ENCODE measurements around the gene EEIG2.
"Not testable (repeated sequence)": the region's sequence is repeated elsewhere in the genome, so short reads cannot be mapped to it uniquely, and the experiment has no call there.

EEIG2 gene

GRCh38 chr1:108540977-108541376 is 18.9 kb upstream of the EEIG2 start:
- Histone ChIP-seq H3K36me3 (no peaks in the 10 kb centered on the region), H3K9me3 (ENCODE audit: severe bottlenecking) (peaks cover 5% of the 10 kb centered on the region), H3K27ac (no peak overlapping the region), H3K27me3 (ENCODE audit: insufficient read depth, low read depth, severe bottlenecking) (no peaks in the 10 kb centered on the region), H3K4me3 (ENCODE audit: low read depth, low read length) (no peak overlapping the region)
- DNase-seq, result no peak
- no peak for TF ChIP-seq CTCF (IDR thresholded peaks at IDR 0.05; ENCODE audit: low read depth, low read length)

GRCh38 chr1:108541861-108542260 is 18.0 kb upstream of the EEIG2 start:
- DNase-seq, result no peak
- H3K9me3 ChIP-seq (ENCODE audit: severe bottlenecking), result peaks cover 11% of the 10 kb centered on the region
- no peaks in the 10 kb centered on the region for H3K36me3 ChIP-seq
- no peak overlapping the region for H3K4me3 ChIP-seq (ENCODE audit: low read depth, low read length)
- no peaks in the 10 kb centered on the region for H3K27me3 ChIP-seq (ENCODE audit: insufficient read depth, low read depth, severe bottlenecking)
- no peak for TF ChIP-seq CTCF (IDR thresholded peaks at IDR 0.05; ENCODE audit: low read depth, low read length)
- no peak overlapping the region for H3K27ac ChIP-seq

- not testable (repeated sequence) for H3K27ac ChIP-seq; H3K9me3 ChIP-seq (ENCODE audit: severe bottlenecking); DNase-seq; H3K36me3 ChIP-seq; H3K27me3 ChIP-seq (ENCODE audit: insufficient read depth, low read depth, severe bottlenecking); H3K4me3 ChIP-seq (ENCODE audit: low read depth, low read length)
Measured at GRCh38 chr1:108547493-108547892, 12.4 kb upstream of the EEIG2 start.

GRCh38 chr1:108551137-108551862 is 8.6 kb upstream of the EEIG2 start:
- TF ChIP-seq CTCF (IDR thresholded peaks at IDR 0.05; ENCODE audit: low read depth, low read length), result no peak
- no peak for DNase-seq
- Histone ChIP-seq H3K36me3 (no peaks in the 10 kb centered on the region), H3K27me3 (ENCODE audit: insufficient read depth, low read depth, severe bottlenecking) (no peaks in the 10 kb centered on the region), H3K4me3 (ENCODE audit: low read depth, low read length) (no peak overlapping the region), H3K9me3 (ENCODE audit: severe bottlenecking) (peaks cover 5% of the 10 kb centered on the region), H3K27ac (no peak overlapping the region)

- no peaks in the 10 kb centered on the region for H3K9me3 ChIP-seq (ENCODE audit: severe bottlenecking)
- TF ChIP-seq CTCF (IDR thresholded peaks at IDR 0.05; ENCODE audit: low read depth, low read length), result no peak
- H3K4me3 ChIP-seq (ENCODE audit: low read depth, low read length), result no peak overlapping the region
- DNase-seq, result no peak
- H3K27me3 ChIP-seq (ENCODE audit: insufficient read depth, low read depth, severe bottlenecking), result no peaks in the 10 kb centered on the region
- no peak overlapping the region for H3K27ac ChIP-seq
- H3K36me3 ChIP-seq, result no peaks in the 10 kb centered on the region
Measured at GRCh38 chr1:108553905-108554304, 6.0 kb upstream of the EEIG2 start.

DNA sequence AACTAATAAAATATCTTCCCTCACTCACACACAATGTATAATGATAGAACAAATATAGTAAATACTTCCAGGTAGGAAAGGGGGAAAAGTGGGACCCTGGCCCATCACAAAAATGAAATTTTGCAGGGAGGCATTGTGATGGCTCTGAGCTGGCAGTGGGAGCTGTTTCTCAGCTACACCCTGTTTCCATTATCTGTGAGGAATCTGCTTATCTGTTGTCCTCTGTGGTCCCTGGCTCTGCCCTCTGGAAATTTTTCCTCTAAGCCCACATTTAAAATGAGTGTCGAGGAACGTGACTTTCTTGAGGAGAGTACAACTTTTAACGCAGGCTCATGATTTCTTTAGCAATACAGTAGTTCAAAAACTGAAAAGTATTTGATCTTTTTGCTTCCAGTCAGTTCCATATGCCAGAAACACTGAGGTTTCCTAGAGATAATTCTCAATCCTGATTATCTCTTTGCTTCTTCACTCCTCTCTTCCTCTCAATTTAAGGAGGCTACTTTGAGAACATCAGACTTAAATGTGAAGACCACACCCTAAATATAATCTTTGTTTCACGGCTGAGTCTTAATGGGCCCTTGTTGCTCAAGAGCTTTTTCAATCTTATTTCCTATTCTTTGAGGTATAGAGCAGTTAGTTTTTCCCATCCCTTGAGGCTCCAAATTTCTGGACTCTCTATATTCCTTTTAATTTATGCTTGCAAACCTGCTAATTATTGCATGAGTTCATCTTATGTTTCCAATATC is 5.0 kb upstream of the EEIG2 start:
- H3K27ac ChIP-seq, result no peak overlapping the region

More for the DNA sequence above, 5.0 kb upstream of the EEIG2 start:
- no peak for TF ChIP-seq CTCF (IDR thresholded peaks at IDR 0.05; ENCODE audit: low read depth, low read length)
- H3K36me3 ChIP-seq, result no peaks in the 10 kb centered on the region
- no peak for DNase-seq
- no peaks in the 10 kb centered on the region for H3K27me3 ChIP-seq (ENCODE audit: insufficient read depth, low read depth, severe bottlenecking)
- no peaks in the 10 kb centered on the region for H3K9me3 ChIP-seq (ENCODE audit: severe bottlenecking)
- H3K4me3 ChIP-seq (ENCODE audit: low read depth, low read length), result no peak overlapping the region

All from WERI-Rb-1 (cell line).